GM12801 (cell line): ENCODE results near the gene RBP5.

ENCODE experiments used
- CTCF ChIP-seq: IDR thresholded peaks from one replicate; pipeline ENCODE4 v1.5.1; 2011; ENCODE audit warnings: control low read depth; ENCODE audit not compliant: insufficient read length; ENCODE audit errors: extremely low read depth

The RBP5 gene

GRCh38 chr12:7154901-7155470, 26.3 kb upstream of the RBP5 start:
- TF ChIP-seq CTCF = no peak

GRCh38 chr12:7154042-7154441, 25.4 kb upstream of the RBP5 start:
- TF ChIP-seq CTCF = no peak

GRCh38 chr12:7152818-7153217, 24.1 kb upstream of the RBP5 start:
- TF ChIP-seq CTCF = no peak

- TF ChIP-seq CTCF = no peak
These were observed 22.8 kb upstream of the RBP5 start for GRCh38 chr12:7151532-7151931.

GRCh38 chr12:7150841-7151240, 22.2 kb upstream of the RBP5 start:
- TF ChIP-seq CTCF = no peak

GRCh38 chr12:7150356-7150755, 21.7 kb upstream of the RBP5 start:
- no peak for TF ChIP-seq CTCF

GRCh38 chr12:7146906-7147305, 18.2 kb upstream of the RBP5 start:
- no peak for TF ChIP-seq CTCF
